Lower leg skin (tissue), 3 donors: ENCODE data around the gene KRT3.

Experiments
- CTCF ChIP-seq, 3 donors: fragments of 450-650 bp; IDR thresholded peaks; one replicate each; pipeline ENCODE4 v1.5.1; 2016; ENCODE audit warnings: antibody characterized with exemption in 3 of 3, mild to moderate bottlenecking in 3 of 3, moderate library complexity in 2 of 3
- POLR2A ChIP-seq, 2 donors: fragments of 450-650 bp; IDR thresholded peaks; one replicate each; pipeline ENCODE4 v1.6.1; 2016 to 2017; ENCODE audit warnings: antibody characterized with exemption in 2 of 2, mild to moderate bottlenecking in 1 of 2, moderate library complexity in 1 of 2

GRCh38 chr12:52818388-52818787, 22.5 kb upstream of the KRT3 start:
- TF ChIP-seq CTCF (IDR thresholded peaks at IDR 0.05): no peak
- no peak for TF ChIP-seq POLR2A (IDR thresholded peaks at IDR 0.05)
